Fibroblast of lung (primary cell): Measurements from ENCODE around the gene RAP1GAP. TPM values are rescaled to one million over a fixed set of nuclear protein-coding genes. Genes with fewer than 3 reads are reported as not detected.

Experiments used
- DNase-seq, 2 donors: peaks; one replicate each; pipeline versions ENCODE4 v3.0.0 to v3.0.0-alpha.2; 2010; ENCODE audit warnings: low read depth in 2 of 2
- H2AFZ ChIP-seq: 2 replicates; pipeline ENCODE4 v1.5.1; 2012; ENCODE audit warnings: low read length, control low read depth, inconsistent platforms
- H3K27ac ChIP-seq: 2 replicates; pipeline ENCODE4 v1.5.1; 2011; ENCODE audit warnings: low read length, control low read depth; ENCODE audit not compliant: insufficient read depth
- H3K27me3 ChIP-seq: 2 replicates; pipeline ENCODE4 v1.5.1; 2011; ENCODE audit warnings: mild to moderate bottlenecking, low read length; ENCODE audit not compliant: control insufficient read depth, insufficient read depth
- H3K36me3 ChIP-seq: 2 replicates; pipeline ENCODE4 v1.5.1; 2011; ENCODE audit warnings: low read length; ENCODE audit not compliant: control insufficient read depth, insufficient read depth
- H3K4me1 ChIP-seq: 2 replicates; pipeline ENCODE4 v1.5.1; 2011; ENCODE audit warnings: low read length; ENCODE audit not compliant: control insufficient read depth, insufficient read depth; ENCODE audit errors: extremely low read depth
- H3K4me2 ChIP-seq: 2 replicates; pipeline ENCODE4 v1.5.1; 2011; ENCODE audit warnings: low read length, control low read depth; ENCODE audit not compliant: insufficient read depth; ENCODE audit errors: extremely low read depth
- H3K4me3 ChIP-seq, 4 experiments: fragments of 200-600 bp in 1 of 4; sonication (generic) in 1 of 4; replicated peaks in 1 of 4; 2 replicates each; pipeline ENCODE4 v1.5.1; 2011 to 2016; ENCODE audit warnings: low read length in 4 of 4, low read depth in 3 of 4, mild to moderate bottlenecking in 3 of 4, control low read depth in 2 of 4, inconsistent platforms in 1 of 4, mixed read lengths in 1 of 4; ENCODE audit not compliant: insufficient read depth in 1 of 4; ENCODE audit errors: control extremely low read depth in 1 of 4
- H3K79me2 ChIP-seq: 2 replicates; pipeline ENCODE4 v1.5.1; 2012; ENCODE audit warnings: mild to moderate bottlenecking, low read length, inconsistent platforms; ENCODE audit not compliant: control insufficient read depth, insufficient read depth
- H3K9ac ChIP-seq: 2 replicates; pipeline ENCODE4 v1.5.1; 2011; ENCODE audit warnings: mild to moderate bottlenecking, low read length, control low read depth; ENCODE audit not compliant: insufficient read depth
- H3K9me3 ChIP-seq: 2 replicates; pipeline ENCODE4 v1.5.1; 2012; ENCODE audit warnings: low read depth, low read length; ENCODE audit not compliant: control insufficient read depth, insufficient read depth
- H4K20me1 ChIP-seq: 2 replicates; pipeline ENCODE4 v1.5.1; 2011; ENCODE audit warnings: low read length; ENCODE audit not compliant: control insufficient read depth, insufficient read depth; ENCODE audit errors: extremely low read depth
- EZH2 ChIP-seq: IDR thresholded peaks from 2 replicates; pipeline ENCODE4 v1.5.1; 2012; ENCODE audit warnings: low read length, control low read depth, mild to moderate bottlenecking; ENCODE audit errors: missing control alignments
- polyA plus RNA-seq, 2 donors: library from polyadenylated mRNA; depleted of rRNA in 1 of 2; stranded (reverse) in 1 of 2; unstranded in 1 of 2; fragments of >200 nt; gene quantifications; 2 replicates each; pipeline ENCODE4 v1.2.1, GENCODE V29; 2011 to 2012; ENCODE audit warnings: missing spikeins in 1 of 2
- total RNA-seq: library from RNA; depleted of rRNA; stranded (reverse); fragments of >200 nt; gene quantifications from 2 replicates; pipeline ENCODE4 v1.2.1, GENCODE V29; 2014
- TF ChIP-seq, protein P1 (sequence below), 2 donors: IDR thresholded peaks in 1 of 2; conservative IDR thresholded peaks in 1 of 2; 1 replicate in 1 of 2; 2 replicates in 1 of 2; pipeline ENCODE4 v1.5.1; 2011 to 2012; ENCODE audit warnings: low read length in 2 of 2, control low read depth in 1 of 2, inconsistent platforms in 1 of 2, low read depth in 1 of 2, mild to moderate bottlenecking in 1 of 2

The RAP1GAP gene
- total and polyA plus RNA-seq, 2 donors (not counting 1 experiment from before 2014, with no cell fraction given), result under 0.01 to 0.05 TPM

DNA sequence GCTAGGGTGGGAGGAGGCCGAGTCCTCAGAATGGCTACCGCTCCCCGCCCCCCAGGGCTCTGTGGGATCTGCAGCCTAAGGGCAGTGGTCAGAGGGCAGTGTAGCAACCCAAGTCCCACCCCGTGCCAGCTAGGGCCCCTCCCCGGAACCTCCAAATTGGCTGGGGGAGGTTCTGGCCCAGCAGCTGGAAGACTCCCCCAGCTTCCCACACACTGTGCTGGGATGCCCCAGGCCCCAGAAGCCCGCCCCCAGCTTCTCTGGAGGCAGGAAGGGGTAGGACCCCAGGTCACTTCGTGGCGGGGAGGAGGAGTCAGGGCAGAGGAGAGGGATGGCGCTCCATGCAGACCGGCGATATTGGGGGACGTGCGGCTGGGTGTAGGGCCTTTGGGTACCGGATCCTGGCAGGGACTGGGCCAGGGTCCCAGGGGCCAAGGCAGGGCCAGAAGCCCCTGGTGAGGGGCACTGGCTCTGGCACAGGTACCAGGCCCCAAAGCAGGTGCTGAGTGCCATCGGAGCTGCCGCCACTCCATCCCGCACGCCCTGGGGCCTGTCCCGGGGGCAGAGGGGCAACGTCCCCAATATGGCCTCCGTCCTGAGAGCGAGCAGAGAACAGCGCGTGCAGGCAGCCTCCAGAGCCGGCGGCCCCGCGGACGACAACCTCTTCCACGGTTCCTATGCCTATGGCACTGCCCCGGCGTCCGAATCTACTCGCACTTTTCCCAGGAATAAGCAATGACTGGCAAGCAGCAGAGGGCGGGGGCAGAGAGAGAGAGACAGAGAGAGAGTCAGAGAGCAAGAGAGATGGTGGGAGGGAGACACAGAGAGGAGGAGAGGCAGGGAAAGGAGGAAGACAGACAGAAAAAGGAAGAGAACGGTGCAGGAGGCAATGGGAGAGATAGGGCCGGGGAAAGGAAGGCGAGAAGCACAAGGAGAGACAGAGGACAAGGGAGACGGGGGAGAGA, 65.7 kb downstream of the RAP1GAP start:
- Histone ChIP-seq H4K20me1 (no peaks in the 10 kb centered on the region), H3K27me3 (no peaks in the 10 kb centered on the region), H3K27ac (no peak overlapping the region), H3K36me3 (no peaks in the 10 kb centered on the region), H3K9ac (no peak overlapping the region), H3K4me1 (no peaks in the 10 kb centered on the region), H3K4me2 (no peak overlapping the region), H3K79me2 (no peaks in the 10 kb centered on the region), H3K9me3 (no peaks in the 10 kb centered on the region), H3K4me3 (no peak overlapping the region), H2AFZ (no peak overlapping the region)
- TF ChIP-seq EZH2, result no peak
- TF ChIP-seq, protein P1, sequence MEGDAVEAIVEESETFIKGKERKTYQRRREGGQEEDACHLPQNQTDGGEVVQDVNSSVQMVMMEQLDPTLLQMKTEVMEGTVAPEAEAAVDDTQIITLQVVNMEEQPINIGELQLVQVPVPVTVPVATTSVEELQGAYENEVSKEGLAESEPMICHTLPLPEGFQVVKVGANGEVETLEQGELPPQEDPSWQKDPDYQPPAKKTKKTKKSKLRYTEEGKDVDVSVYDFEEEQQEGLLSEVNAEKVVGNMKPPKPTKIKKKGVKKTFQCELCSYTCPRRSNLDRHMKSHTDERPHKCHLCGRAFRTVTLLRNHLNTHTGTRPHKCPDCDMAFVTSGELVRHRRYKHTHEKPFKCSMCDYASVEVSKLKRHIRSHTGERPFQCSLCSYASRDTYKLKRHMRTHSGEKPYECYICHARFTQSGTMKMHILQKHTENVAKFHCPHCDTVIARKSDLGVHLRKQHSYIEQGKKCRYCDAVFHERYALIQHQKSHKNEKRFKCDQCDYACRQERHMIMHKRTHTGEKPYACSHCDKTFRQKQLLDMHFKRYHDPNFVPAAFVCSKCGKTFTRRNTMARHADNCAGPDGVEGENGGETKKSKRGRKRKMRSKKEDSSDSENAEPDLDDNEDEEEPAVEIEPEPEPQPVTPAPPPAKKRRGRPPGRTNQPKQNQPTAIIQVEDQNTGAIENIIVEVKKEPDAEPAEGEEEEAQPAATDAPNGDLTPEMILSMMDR (conservative IDR thresholded peaks at IDR 0.05 in 1 of 2, IDR thresholded peaks at IDR 0.05 in 1 of 2; ENCODE audit: low read depth in 1 of 2, low read length in 2 of 2), result no peak
- DNase-seq, result no peak

DNA sequence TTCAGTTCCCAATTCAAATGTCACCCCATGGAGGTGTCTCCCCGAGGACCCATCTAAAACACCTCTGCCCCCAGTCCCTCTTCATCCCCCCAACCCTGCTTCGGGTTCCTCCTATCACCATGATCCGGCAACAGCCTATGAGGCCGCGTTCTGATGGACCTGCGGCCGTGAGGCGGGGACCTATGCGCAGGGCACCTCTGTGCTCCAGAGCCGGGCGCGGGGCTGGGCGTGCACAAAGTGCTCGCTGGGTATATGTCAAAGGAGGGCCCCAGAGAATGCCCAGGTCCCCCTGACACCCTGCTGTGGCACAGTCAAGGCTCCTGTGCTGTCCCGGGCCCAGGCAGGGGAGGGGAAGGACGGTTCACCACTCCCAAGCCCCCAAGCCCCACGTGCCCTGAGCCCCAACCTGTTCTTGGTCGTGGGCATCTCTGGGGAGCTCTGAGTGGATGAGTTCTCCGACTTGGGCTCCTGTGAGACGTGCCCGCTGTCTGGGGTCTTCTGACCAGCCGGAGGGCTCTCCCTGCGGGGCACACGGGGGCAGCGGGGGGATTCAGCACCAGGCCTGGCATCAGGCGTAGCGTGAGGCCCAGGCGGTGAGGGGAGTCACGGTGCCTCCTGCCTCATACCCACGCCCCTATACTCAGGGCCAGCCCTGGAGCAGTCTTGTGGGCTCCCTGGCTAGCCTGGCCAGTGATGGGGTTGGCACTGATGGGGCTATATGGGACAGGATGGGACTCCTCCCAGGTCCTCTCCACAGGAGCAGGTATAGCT, 67.7 kb downstream of the RAP1GAP start:
- Histone ChIP-seq H3K79me2 (no peaks in the 10 kb centered on the region), H3K4me3 (no peak overlapping the region), H3K4me1 (no peaks in the 10 kb centered on the region), H2AFZ (no peak overlapping the region), H3K27me3 (no peaks in the 10 kb centered on the region), H3K9me3 (no peaks in the 10 kb centered on the region), H4K20me1 (no peaks in the 10 kb centered on the region), H3K9ac (no peak overlapping the region), H3K4me2 (no peak overlapping the region), H3K27ac (no peak overlapping the region), H3K36me3 (no peaks in the 10 kb centered on the region)
- no peak for DNase-seq
- TF ChIP-seq, protein P1 (conservative IDR thresholded peaks at IDR 0.05 in 1 of 2, IDR thresholded peaks at IDR 0.05 in 1 of 2; ENCODE audit: low read depth in 1 of 2, low read length in 2 of 2), result no peak
- TF ChIP-seq EZH2, result no peak

DNA sequence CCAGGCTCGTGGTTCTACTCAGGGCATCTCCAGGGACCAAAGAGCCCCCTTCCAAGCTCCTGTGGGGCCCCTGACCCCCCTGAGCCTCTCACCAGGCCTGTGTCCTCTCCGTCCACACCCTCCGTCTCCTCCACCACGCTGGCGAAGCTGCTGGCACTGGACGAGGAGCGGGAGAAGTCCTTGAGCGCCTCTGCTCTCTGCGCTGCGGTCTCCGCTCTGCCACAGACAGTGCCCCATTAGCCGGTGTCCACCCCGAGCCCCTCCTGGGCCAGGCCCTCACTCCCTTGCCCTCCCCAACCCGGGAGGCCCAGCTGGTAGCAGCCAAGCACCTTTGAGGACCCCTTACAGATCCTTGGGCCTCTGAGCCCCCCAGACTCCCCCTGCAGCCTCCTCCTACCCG, 69.8 kb downstream of the RAP1GAP start:
- no peaks in the 10 kb centered on the region for H3K4me1 ChIP-seq
- H3K27ac ChIP-seq, result no peak overlapping the region
- no peaks in the 10 kb centered on the region for H3K9me3 ChIP-seq
- no peak overlapping the region for H3K4me2 ChIP-seq
- no peaks in the 10 kb centered on the region for H3K36me3 ChIP-seq
- no peak for TF ChIP-seq EZH2
- TF ChIP-seq, protein P1 (conservative IDR thresholded peaks at IDR 0.05 in 1 of 2, IDR thresholded peaks at IDR 0.05 in 1 of 2; ENCODE audit: low read depth in 1 of 2, low read length in 2 of 2), result no peak
- H2AFZ ChIP-seq, result no peak overlapping the region
- H3K27me3 ChIP-seq, result no peaks in the 10 kb centered on the region
- H4K20me1 ChIP-seq, result no peaks in the 10 kb centered on the region
- H3K9ac ChIP-seq, result no peak overlapping the region
- no peaks in the 10 kb centered on the region for H3K79me2 ChIP-seq
- no peak overlapping the region for H3K4me3 ChIP-seq
- no peak for DNase-seq
